Stimulated activated CD4-positive, alpha-beta T cell treated with anti-CD3 and anti-CD28 coated beads, Interleukin-15, amount 100 ng/mL, for 24 hours (primary cell): ENCODE results near the gene LRPAP1.
A peak's percentile ranks its signal among the peaks of the same experiment; 100 is the strongest.

Source experiments
- DNase-seq: peaks from one replicate; pipeline ENCODE4 v3.0.0-alpha.2; 2020

Gene LRPAP1

DNA sequence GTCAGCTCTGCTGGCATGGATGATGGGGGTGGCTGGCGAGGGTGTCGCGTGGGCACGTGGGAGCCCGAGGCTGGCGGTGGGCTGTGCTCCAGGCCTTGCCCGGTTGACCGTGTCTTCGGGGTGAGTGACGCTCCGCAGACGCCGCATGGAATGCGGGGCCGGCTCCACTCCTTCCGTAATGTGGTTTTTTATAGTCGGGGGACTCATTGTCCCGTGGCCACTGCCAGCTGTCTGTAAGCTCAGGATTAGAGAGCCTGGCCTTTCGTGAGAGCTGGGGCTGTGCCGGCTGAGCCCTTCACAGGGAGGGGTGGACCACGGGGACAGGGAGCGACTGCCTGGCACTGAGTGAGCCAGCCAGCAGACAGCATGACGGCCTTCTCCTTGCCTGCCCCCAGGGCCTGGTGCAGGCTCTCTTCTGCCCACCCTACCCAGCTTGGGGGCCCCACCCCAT lies 48.7 kb downstream of the LRPAP1 start:
- DNase-seq, result no peak

- DNase-seq, result no peak
Measured at GRCh38 chr4:3482707-3483106, 49.5 kb downstream of the LRPAP1 start.

GRCh38 chr4:3481783-3482393 lies 50.3 kb downstream of the LRPAP1 start:
- DNase-seq, result no peak

DNA sequence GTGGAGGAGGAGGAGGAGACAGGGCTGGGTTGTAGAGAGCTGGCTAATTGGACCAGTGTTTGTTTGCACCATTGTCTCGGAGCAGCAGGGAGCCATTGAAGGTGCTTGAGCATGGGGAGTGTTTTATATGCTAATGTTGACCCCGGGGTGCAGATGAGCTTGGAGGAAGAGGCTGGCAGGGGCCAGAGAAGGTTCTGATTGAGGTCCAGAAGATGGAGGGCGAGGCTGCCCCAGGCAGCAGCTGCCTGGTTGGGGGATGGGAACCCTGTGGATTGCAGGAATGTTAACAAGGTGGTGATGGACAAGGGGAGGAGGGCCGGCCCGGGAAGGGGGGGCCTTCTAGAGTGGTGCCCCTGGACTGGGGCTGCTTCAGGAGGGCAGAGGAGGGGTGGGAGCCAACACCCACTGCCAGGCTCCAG lies 51.1 kb downstream of the LRPAP1 start:
- DNase-seq, result no peak

DNA sequence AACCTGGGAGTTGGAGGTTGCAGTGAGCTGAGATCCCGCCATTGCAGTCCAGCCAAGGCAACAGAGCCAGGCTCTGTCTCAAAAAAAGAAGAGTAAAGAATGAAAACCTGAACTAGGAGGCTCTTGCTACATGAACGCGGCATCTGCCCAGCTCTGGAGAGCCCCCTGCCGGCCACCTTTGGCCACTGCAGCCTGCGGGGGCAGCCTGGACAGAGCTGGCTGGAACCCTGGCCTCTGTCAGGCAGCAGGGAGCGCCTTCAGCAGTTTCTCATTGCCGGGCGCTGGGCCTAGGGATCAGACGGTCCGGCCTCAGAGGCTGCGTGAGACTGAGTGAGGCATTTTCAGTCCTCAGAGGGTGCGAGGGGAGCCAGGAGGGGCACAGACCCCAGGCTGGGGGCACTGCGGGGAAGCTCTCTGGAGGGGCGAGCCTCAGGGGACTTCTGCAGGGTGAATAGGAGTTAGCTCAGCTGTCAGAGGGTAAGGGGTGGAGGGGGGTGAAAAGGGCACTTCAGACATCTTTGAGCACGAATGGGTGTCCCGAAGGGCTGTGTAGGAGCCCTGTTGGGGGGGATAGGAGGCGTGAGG lies 51.6 kb downstream of the LRPAP1 start:
- peak; percentile 82 for DNase-seq

DNA sequence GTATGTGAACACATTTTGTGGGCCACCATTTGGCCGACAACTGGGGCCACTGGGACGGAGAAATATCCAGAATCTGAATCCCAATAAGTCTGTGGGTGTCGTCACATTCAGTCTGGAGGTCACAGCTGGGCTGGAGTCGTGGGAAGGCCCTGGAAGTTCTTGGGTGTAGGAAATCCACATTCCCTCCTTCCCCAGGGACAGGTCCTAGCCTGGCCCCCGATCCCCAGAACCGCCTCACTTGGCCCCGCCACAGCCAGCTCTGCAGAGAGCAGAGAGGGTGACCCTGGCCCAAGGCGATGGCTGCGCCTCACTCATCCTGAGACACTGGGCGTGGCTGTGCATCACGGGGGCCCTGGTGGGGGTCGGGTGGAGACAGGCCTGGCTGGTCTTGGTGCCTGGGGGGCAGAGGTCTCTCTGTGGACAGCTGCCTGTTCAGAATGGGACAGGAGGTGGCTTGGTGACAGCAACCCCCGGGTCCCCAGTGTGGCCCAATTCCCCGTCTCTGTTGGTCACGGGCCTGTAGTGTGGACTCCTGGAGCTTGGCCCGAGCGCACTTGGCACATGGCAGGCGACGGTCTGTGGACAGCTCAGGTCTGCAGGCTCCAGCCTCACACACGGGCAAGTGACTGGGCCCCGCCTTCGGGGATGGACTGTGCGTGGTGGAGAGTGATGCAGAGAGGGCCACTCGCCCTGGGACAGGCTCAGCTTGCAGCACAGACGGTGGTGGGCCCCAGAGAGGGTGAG lies 52.7 kb downstream of the LRPAP1 start:
- no peak for DNase-seq

DNA sequence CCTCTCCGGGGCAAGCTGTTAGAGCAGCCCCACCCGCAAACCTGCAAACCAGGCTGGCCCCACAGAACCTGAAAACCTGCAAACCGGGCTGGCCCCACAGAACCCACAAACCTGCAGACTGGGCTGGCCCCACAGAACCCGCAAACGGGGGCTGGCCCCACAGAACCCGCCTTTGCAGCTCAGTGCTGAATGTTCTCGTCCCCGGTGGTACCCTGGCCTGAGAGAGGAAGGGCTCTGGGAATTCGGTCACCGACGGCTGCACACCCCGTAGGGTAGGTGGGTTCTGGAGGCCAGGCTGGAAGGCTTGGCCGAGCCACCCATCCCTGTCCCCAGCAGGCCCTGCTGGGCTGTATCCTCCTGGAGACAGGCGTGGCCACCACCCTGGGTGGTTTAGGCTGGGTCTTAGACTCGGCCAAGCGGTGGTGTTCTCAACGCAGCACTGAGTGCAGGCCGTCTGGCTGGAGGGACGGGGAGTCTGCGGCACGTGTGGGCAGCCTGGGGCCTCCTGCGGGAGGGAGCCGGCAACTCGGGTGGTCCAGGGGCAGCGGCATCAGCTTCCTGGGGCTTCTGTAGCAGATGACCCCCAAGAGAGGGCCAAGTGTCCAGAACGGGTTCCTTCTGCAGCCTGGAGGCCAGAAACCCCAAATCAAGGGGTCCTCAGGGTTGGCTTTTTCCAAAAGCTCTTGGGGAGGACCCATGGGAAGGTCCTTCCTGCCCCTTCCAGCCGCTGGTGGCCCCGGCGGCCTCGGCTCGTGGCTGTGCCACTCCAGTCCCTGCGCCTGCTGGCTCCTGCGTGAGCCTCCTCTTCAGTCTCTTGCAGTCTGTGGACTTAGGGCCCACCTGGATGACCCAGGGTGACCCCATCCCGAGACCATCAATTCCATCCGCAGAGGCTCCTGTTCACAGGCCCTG lies 53.5 kb downstream of the LRPAP1 start:
- DNase-seq, result no peak

- DNase-seq, result no peak
Measured at GRCh38 chr4:3477750-3478430, 54.3 kb downstream of the LRPAP1 start.

GRCh38 chr4:3476936-3477749 lies 55.1 kb downstream of the LRPAP1 start:
- no peak for DNase-seq

GRCh38 chr4:3476341-3476747 lies 55.9 kb downstream of the LRPAP1 start:
- no peak for DNase-seq

DNA sequence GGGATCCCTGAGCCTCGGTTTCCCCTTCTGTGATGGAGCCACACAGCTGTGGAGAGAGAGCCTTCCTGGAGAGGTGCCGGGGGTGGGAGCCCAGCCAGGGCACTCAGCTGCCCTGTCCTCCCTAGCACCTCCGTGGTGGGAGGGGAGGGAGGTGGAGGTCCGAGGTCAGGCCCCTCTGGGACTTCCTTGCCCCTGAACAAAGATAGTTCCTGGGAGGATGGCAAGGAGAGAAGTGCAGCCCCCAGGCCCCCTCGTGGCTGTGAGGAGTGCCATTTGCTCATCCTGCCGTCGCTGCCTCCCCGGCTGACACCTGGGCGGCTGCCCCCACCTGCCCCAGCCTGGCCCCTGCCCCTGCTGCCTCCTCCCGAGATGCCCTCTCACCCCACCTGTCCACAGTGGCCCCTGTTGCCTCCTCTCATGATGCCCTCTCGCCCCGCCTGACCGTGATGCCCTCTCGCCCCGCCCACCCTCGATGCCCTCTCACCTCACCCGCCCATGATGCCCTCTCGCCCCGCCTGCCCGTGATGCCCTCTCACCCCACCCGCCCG lies 56.4 kb downstream of the LRPAP1 start:
- no peak for DNase-seq

DNA sequence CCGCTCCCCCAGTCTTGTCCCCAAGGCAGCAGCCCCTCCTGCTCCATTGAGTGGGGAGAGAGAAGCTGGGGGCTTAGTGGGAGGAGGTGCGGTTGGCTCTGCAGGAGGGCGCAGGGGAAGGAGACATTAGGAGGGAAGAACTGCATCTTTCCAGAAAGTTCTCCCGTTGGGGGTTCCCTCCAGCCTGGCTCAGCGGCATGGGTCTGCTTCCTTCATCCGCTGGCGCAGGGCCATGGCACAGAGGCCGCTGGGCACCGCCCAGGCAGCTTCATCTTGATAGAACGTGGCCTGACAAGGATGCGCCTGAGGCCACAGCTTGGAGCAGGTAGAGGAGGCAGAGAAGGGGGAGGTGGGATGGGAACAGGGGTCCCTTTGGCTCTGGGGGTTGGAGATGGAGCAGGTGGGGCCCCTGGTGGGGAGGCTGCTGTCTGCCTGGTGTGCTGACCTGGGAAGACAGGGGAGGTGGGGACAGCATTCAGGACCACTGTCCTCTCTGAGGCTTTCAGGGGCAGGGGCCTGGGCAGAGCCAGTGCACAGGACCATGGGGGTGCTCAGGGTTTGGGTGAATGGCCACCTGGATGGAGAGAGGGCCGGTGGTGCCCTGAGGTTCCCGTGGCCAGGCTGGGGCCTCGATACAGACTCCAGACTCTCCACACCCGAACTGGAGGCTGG lies 57.0 kb downstream of the LRPAP1 start:
- no peak for DNase-seq

DNA sequence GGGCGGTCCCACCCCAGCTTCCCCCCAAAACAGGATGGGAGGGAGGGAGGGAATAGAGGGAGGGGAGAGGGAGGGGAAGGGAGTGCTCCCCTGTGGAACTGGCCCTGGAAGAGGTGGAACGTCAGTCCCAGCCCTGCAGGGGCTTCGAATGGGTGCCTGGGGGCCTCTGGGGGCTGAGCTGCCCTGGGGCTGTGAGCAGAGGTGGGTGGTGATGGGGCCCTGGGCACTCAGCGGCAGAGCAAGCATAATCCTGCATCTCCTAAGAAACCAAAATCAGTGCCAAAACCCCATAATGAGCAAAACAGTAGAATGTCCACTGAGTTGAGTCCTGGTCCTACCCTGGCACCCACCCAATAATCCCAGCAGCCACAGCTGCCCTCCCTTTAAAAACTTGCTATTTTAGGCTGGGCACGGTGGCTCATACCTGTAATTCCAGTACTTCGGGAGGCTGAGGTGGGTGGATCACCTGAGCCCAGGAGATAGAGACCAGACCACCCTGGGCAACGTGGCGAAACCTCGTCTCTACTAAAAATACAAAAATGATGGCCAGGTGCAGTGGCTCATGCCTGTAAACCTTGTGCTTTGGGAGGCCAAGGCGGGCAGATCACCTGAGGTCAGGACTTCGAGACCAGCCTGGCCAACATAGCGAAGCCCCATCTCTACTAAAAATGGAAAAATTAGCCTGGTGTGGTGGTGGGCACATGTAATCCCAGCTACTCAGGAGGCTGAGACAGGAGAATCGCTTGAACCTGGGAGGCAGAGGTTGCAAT lies 58.0 kb downstream of the LRPAP1 start:
- no peak for DNase-seq

DNA sequence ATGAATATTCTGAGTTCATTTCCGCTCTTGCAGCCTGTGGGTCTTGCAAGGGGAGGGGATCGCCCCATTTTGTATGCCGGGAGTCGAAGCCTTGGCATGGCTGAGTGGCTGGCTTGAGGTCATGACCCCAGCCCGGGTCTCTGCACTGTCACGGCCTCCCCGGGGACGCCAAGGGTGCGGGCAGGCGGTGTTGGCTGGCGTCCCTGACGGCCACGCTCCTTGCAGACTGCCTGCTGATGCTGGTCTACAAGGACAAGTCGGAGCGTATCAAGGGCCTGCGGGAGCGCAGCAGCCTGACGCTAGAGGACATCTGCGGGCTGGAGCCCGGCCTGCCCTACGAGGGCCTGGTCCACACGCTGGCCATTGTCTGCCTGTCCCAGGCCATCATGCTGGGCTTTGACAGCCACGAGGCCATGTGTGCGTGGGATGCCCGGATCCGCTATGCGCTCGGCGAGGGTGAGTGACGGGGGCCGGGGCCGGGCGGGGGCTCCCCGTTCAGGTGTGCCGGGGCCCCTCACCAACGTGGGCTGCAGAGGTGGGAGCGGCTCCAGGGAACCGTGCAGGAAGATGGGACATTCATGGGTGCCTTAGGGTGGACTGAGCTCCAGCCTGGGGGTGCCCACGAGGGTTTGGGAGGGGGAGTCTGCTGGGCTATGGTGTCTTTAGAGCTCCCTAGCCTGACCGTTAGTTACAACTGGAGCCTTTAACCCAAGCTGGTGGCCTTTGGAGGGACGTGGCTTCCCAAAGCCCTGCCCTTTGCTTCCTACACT lies 58.9 kb downstream of the LRPAP1 start:
- no peak for DNase-seq

DNA sequence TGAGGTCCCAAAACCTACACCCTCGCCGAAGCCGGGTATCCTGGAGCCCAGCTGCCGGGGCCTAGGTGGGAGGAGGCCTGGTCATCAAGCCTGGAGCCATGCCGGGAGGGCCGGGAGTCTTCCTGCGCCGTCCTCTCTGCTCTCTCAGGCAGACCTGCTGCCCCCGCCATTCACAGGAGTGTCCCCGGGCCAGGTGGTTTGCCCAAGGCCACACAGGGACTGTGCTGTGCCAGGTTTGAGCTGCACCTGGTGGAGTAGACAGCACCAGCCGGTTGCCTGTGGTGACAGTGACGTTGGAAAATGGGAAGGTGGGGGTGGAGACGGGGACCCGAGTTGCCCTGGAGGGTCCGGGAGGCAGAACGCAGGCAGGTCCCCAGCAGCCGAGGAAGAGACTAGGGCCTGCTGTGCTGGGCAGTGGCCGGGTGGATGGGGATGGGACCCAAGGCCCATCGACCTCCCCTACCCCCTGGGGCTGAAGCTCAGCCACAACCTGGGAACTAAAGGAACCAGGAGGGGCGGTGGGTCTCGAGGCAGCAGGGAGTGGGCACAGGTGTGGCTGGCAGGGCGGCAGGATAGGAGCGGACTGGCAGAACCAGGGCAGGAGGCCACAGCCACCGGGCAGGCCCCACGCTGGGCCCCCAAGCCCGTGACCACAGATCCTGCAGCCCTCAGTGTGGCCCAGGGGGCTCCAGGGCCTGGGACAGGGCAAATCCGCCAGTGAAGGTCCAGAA lies 59.6 kb downstream of the LRPAP1 start:
- no peak for DNase-seq

DNA sequence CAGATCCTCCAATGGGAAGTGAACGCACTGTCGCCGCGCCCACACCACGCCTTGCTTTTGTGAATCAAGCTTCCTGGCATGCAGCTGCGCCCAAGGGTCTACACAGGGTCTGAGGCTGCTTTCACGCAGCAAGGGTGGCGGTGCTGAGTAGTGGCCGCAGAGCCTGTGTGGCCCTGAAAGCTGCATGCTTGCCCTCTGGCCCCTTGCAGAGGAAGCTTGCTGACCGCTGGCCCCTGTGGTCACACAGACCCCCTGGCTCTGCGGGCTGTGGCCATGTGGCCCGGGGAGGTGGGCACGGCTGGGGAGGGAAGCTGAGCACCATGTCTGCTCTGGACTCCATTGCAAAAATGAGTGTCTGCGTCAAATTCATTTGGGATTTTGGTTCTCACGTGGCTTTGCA lies 60.3 kb downstream of the LRPAP1 start:
- no peak for DNase-seq

DNA sequence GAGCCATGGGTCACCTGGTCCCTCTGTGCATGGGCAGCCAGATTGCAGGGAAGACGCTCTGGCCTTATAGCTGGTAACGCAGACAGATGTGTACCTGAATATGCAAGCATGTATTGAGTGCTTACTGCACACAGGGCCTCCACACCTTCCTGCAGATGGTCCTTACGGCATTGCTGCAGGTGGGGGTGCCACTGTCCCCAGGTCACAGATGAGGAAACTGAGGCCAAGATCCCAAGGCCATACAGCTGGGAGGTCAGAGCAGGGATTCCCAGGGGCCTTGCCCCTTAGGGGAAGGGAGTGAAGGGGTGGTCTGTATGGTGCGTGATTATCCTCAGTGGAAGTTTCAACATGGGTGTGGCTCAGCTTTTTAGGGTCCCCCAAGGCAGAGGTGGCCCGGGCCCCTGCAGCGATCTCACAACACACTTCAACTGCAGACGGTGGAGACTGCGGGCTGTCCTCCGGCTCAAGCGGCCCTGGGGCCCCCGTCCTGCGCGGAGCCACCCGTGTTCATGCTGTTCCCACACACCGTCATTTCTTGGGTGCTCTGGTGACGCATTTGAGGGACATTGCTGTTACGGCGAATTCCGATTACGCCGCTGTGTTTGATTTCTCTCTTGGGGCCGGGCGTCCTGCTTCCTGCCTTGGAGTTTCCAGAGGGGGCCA lies 61.0 kb downstream of the LRPAP1 start:
- no peak for DNase-seq
